ENCODE measurements around the gene TULP3.

TULP3 gene

GRCh38 chr12:2977776-2978175 lies 87.1 kb downstream of the TULP3 start:
- DNase-seq, result no peak

- DNase-seq, result no peak
These were observed 89.1 kb downstream of the TULP3 start for GRCh38 chr12:2979806-2980205.

DNA sequence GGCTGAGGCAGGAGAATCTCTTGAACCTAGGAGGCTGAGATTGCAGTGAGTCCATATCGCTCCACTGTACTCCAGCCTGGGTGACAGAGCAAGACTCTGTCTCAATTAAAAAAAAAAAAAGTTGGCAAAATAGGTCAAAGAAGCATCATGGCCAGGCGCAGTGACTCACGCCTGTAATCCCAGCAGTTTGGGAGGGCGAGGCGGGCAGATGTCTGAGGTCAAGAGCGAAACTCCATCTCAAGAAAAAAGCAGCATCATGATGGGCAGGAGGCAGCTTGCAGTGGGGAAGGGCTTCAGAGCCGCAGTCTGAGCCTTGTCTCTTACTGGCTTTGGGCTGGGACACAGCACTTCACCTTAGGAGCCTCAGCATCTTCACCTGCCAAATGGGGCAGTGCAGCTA lies 89.9 kb downstream of the TULP3 start:
- DNase-seq, result no peak

- DNase-seq, result no peak
These were observed 91.7 kb downstream of the TULP3 start for GRCh38 chr12:2982361-2982760.

DNA sequence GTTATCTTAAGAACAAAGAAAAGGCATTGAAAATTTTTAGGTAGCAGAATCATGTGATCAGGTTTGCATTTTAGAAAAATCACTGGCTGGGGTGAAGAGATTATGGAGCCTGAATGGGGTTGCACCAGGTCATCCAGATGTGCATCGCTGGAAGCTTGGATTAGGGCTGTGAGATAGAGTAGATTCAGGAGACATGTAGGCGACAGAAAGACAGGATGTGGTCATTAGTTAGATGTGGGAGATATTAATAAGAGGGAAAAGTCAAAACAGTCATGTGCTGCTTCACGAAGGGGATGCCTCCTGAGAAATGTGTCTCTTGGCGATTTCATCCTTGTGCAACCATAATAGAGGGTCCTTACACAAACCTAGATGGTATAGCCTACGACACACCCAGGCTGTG lies 93.6 kb downstream of the TULP3 start:
- DNase-seq, result no peak

GRCh38 chr12:2984698-2985097 lies 94.0 kb downstream of the TULP3 start:
- DNase-seq, result no peak

DNA sequence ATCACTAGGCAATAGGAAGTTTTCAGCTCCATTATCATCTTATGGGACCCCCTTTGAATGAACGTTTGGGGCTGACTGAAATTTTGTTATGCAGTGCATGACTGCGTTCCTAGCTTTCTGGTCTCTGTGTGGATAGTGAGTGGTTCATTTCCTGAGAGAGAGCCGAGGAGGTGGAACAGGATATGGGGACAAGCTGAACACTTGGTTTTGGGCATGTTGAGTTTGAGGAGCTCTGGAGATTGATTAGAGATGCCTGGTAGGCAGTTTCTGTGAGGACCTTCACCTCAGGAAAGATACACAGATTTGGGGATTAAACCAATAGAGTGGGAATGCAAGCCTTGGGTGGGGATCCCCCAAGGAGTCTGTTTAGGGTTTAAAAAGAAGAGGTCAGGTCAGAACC lies 96.2 kb downstream of the TULP3 start:
- DNase-seq, result no peak

DNA sequence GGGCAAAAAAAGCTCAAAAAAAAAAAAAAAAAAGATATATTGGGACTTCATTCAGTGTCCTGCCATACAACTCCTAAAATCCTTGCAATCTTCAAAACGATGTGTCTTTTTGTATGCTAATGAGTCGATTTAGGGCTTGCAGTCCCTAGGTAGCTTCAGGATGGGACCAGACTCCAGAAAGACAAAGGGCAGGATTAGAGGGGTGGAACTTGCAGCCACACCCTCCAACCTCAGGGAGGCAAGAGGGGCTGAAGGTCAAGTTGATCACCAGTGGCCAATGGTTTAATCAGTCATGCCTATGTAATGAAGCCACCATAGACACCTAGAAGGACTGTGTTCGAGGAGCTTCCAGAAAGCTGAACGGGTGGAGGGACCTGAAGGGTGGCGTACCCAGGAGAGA lies 97.8 kb downstream of the TULP3 start:
- DNase-seq, result no peak
